HG02642 (cell line): ENCODE measurements around the gene POLR2C.

Source experiments
- ATAC-seq: cut with Tn5 transposase; IDR thresholded peaks from one replicate; pipeline ENCODE4 v1.9.1; 2021; ENCODE audit warnings: mild to moderate bottlenecking; ENCODE audit not compliant: unreplicated experiment, poor library complexity

Gene POLR2C

DNA sequence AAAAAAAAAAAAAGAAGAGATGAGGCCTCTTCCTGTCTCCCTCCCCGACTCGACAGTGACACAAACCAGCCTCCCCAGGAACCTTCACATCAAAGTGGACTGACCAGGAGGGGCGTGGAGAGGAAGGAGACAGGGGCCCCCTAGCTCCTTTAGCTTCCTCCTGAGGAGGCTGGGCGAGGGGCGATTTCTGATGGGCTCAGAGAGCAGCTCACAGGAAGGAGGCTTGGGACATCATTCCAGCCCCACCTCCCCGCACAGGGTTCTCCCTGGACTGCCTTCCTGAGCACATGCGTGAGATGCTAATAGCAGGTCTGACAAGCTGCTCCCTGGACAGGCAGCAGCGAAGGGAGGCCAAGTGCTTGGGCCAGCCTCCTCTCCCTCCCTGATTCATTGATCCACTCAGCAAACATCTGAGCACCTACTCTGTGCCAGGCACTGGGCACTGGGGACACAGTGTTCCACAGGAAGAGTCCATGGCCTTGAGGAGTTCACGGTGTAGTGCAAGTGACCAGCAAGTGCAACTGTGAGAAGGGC is 38.2 kb downstream of the POLR2C start:
- no peak for ATAC-seq

DNA sequence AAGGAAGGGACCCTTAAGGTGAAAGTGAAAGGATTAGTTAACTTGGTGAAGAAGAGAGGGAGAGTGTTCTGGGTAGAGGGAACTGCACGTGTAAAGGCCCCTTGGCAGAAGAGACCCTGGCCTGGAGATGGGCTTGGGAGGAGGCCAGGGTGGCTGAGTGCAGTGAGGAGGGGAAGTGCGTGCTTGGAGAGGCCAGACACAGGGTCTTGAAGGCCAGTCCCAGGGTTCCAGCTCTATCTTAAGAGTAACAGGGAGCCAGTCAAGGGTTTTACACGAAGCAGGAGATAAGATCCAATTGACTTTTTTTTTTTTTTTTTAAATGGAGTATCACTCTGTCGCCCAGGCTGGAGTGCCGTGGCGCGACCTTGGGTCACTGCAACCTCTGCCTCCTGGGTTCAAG is 39.0 kb downstream of the POLR2C start:
- no peak for ATAC-seq

DNA sequence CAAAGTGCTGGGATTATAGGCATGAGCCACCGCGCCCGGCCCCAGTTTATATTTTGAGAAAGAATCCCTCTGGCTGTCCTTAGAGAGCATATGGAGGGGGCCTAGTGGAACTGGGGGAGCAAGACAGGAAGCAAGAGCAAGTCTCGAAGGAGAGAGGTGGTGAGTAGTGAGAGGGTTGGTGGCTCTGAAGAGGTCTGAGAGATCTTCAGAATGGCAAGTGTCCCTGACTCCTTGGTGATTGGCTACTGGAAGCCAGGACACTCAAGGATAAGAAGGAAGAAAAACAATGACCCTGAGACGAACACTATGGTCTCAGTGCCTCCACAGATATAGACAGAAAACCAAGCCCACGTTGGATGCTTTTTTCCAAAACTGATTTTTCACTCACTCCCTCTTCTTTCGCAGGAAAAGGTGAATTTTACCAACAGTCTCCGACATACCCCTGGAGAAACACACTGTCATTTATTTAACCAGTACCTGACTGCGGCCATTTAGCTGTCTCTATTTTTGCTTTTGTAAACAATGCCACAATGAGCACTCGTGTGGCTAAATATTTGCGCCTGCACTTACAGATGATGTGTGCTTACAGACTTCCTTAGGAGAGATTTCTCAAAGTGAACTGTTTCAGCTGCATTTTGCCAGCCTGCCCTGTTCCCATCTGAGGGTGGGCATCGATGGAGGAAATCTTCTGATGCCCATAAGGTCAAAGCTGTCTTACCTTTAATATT is 39.7 kb downstream of the POLR2C start:
- ATAC-seq = no peak

- no peak for ATAC-seq
Measured at GRCh38 chr16:57503366-57503765, 40.9 kb downstream of the POLR2C start.

DNA sequence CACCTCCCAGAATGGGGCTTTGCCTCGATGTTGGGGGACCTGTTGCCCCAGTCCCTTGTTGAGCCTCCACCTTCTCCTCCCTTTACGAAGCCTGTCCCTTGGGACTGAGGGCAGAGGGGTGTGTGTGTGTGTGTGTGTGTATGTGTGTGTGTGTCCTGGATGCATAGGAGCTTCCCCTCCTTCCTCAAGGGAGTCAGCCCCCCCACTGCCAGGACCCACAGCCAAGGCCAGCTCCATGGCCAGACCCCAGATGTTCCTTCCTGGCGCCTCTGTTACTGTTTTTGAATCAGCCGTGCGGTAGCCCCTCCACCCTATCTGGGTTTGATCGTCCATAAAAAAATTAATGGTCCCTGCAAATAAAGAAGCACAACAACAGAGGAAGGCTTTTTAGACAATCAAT is 41.5 kb downstream of the POLR2C start:
- ATAC-seq = no peak

- ATAC-seq = no peak
Measured at GRCh38 chr16:57504491-57504890, 42.0 kb downstream of the POLR2C start.

DNA sequence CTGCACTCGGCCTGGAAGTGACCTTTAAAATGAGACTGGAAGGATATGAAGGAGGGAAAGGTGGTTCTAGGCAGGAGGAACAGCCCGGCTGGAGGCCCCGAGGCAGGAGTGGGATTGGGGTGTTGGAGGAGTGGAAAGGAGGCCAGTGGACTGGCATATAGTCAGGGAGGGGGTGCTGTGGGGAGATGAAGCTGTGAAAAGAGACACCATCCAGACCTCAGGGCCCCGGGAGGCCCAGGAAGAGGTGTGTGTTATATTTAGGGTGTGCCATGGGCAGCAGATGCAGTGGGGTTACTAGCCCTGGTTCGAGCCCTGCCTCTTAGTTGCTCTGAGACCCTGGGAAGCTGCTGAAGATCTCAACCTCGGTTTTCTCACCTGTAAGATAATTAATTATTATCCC is 42.7 kb downstream of the POLR2C start:
- no peak for ATAC-seq

DNA sequence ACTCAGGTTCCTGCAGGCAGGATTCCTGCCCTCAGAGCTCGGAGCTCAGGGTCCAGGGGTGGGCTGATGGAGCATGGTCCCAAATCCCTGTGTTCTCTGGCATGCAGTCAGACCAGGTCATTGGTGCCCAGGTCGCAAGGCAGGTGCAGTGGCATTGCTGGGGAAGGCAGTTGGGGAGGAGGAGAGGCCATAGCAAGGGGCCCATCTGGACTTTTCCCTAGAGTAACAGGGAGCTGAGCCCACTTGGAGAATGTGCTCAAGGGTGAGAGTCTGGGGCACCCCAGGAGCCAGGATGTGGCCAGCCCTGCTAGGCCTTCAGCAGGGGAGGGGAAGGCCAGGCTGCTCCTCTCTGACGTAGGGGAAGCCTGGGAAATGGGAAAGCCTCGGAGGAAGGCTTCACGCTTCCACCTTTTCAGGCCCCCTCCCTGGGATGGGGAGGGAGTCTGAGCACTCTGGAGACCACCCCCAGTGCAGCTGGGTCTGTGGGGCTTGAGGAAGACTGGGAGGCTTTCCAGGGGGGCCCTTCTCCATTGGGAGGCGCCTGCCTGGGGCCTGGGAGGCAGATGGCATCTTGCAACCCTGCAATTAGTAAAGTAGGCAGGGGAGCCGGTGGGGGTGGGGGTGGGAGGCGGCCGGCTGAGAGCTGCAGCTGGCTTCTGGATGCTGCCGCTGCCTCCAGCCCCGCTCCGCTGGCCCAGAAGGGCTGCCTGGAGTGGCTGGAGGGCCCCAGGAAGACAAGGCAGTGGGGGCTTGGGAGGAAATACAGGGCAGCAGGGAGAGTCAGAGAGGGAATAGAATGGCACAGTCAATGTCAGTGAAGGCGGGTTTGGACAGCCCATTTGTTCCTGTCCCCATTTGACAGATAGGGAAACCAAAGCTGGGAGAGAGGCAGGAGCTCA is 44.9 kb downstream of the POLR2C start:
- ATAC-seq = no peak

GRCh38 chr16:57508035-57508425 is 45.6 kb downstream of the POLR2C start:
- no peak for ATAC-seq

DNA sequence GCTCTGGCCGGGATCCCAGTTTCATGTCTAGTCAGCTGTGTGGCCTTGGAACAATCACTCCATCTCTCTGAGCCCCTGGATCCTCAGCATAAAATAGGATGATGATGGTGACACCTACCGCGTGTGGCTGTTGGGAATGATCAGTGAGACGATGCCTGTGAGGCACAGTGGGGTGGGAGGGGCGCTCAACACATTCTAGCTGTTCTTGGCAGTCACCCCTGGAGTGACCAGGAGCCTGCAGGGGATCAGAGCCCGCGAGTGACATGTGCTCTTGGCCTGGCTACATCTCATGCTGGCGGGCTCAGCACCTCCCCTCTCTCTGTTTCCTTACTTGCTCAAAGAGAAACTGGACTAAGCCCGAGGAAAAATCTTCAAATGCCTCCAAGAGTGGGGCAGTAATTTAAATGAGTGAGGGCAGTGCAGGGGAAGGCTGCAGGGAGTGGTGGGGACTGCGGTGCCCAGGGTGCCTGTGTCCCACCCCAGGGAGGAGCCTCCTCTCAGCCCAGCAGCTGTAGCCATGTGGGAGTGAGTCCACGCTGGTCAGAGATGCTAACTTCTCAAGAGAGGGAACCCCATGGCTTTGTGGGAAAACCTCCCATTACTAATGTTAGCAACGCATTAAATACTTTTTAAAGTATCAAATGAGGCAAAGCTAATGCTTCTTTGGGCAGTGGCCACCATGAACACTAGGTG is 46.9 kb downstream of the POLR2C start:
- ATAC-seq = no peak

DNA sequence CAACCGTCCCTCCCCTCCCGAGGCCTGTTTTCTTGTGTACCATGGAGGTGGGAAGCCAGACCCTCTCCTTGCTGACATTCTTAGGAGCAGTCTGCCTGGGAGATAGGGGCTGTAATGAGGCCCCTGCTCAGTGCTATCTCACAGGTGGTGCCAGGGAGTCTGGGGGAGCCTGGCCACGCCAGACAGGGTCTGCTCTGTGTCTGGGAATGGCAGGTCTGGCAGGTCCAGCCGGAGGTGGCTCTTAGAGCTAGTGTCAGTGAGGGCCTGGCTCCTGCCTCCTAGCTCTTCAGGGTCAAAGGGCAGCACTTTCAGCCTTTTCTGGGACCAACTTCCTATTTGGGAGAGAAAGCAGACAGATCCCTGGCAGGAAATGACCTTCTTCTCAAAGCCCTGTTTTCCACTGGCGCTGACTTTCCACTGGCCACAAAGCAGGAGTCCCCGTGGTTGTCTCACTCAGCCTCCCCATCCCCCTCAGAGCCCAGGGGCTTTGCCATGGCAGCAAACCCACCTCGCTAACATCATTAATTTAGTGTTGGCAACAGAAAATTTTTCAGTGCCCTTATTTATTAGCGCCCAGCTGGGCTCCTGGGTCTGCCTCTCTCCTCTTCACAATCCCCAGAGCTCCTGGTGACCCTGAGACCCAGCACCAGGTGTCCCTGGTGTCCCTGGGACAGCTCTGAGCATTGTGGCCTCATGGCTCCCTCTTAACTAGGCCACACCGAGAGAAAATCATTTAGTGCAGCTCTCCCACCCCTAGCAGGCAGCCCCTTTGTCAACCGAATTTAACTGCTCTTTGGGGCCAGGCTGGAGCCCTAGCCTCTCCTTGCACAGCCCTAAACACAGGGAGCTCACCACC is 47.8 kb downstream of the POLR2C start:
- ATAC-seq = no peak

DNA sequence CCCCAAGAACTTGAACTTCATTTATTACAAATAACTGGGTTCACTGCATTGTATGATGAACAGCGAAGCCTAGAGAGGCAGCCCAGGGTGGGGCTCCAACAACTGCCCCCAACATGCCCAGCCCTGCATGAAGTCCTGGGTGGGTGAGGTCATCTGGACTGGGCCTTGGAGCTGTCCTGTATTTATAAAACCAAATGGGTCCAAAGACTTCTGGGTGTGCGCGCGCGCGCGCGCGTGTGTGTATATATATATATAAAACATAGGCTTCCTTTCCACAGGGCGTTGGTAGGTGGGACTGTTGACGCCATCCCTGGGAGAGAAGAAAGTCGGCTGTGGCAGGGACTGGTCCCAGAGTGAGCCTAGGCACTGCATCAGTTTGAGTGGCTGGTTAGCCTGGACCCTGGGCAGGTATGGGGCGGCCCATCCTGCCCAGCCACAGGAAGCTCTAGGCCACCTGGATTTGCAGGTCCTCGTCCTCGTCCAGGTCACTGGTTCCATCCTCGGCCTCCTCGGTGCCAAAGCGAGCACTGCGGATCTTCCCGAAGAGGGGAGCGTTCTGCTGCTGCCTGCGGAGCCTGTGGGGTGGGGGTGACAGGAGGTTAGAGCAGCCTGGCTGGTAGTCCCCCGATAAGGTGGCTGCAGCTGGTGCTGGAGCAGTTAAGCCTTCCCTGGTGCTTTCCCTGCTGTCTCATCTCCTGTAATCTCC is 50.0 kb downstream of the POLR2C start:
- no peak for ATAC-seq

- no peak for ATAC-seq
Measured at GRCh38 chr16:57513371-57514102, 51.1 kb downstream of the POLR2C start.

DNA sequence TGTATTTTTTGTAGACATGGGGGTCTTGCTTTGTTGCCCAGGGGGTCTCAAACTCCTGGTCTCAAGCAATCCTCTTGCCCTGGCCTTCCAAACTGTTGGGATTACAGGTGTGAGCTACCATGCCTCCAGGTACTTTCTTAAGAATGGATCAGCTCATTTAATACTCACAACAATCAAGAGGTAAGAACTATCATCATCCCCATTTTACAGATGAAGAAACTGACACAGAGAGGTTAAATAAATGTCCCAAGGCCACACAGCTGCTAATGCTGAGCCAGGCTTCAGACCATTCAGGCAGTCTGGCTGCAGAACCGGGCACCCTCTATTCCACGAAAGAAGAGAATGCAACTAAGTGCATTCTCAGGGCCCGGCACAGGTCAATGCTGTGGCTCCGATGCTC is 51.9 kb downstream of the POLR2C start:
- ATAC-seq = no peak

DNA sequence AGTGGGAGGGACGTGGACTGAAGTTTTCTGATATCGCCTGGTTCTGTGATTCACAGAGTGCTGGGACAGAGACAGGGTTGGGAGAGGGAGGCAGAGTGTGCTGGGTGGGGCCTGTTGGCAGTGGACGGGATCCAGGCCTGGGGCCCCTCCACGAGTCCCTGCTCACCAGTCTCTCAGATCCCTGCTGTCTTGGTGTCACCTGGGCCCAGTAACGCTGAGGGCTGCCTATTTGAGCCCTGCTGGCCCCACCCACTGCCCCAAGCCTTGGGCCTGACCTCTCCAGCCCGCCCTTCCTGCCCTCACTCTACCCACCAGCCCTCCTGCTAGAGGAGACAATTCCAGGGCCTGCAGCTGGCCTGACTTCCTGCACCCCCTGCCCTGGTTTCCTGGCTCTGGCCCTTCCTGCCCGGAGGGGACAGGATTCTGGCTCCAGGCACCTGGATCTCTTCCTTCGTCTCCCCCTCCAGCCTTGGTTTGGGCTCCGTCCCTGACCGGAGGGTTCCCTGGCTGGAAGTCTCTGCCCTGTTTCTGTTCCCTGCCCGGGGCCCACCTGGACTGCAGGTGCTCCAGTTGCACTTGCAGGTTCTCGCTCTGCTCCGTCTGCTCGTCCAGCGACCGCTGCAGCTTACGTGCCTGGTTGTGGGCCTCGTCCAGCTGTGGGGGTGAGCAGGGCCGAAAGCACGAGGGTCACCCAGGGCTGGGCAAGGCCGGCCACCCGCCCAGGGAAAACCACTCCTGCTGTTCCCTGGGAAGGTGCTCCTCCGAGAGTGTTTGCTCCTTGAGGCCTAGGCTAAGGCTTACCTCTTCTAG is 52.5 kb downstream of the POLR2C start:
- ATAC-seq = no peak

DNA sequence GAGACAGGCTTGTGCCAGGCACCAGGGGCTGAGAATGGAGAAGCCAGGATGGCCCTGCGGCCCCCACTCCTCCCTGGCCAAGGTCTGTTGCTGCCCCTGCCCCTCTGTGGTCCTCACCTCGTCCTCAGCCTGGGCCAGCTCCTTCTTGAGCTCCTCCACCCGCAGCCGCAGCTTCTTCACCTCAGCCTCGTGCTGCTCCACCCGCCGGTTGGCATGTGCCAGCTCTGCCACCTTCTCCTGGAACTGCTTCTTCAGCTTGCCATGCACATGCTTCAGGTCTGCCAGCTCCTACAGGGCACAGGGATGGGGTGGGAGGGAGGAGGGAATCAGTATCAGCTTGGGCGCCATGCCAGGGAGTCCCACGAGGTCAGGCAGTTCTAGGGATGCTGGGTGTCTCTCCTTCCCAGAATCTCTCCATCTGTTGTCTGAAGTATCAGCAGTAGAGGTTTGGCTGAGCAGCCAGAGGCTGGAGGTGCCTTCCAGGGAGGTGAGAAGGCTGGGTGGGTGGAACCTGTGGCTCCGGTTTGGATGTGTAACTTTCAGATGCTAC is 53.8 kb downstream of the POLR2C start:
- ATAC-seq = no peak

- no peak for ATAC-seq
Measured at GRCh38 chr16:57516773-57517172, 54.3 kb downstream of the POLR2C start.
